HG02623 (cell line): Measurements from ENCODE around the gene WDCP.
"Not testable (repeated sequence)": the region's sequence is repeated elsewhere in the genome, so short reads cannot be mapped to it uniquely, and the experiment has no call there.

Source experiments
- ATAC-seq: cut with Tn5 transposase; IDR thresholded peaks from one replicate; pipeline ENCODE4 v1.9.1; 2021; ENCODE audit warnings: moderate library complexity; ENCODE audit not compliant: unreplicated experiment

The WDCP gene

GRCh38 chr2:24046930-24047702, at the start of gene WDCP:
TSS of gene WDCP (minus strand) at chr2:24047391. CDS start at chr2:24039494, 7,897 bp downstream.
- peak; percentile 99 for ATAC-seq

GRCh38 chr2:24095171-24095677, 48.0 kb upstream of the WDCP start:
- ATAC-seq = not testable (repeated sequence)

GRCh38 chr2:24093270-24093669, 46.1 kb upstream of the WDCP start:
- not testable (repeated sequence) for ATAC-seq

GRCh38 chr2:24088821-24089359, 41.7 kb upstream of the WDCP start:
- ATAC-seq = no peak

- no peak for ATAC-seq
Observed at GRCh38 chr2:24087032-24087431, 39.8 kb upstream of the WDCP start.

GRCh38 chr2:24086241-24086640, 39.0 kb upstream of the WDCP start:
- ATAC-seq = no peak

- no peak for ATAC-seq
Observed at GRCh38 chr2:24085200-24085489, 38.0 kb upstream of the WDCP start.

GRCh38 chr2:24084386-24085199, 37.4 kb upstream of the WDCP start, which contains the start of gene TP53I3:
TSS of gene TP53I3 (minus strand) at chr2:24084834. CDS start at chr2:24084326, 508 bp downstream.
- ATAC-seq = peak; percentile 77

- peak; percentile 64 for ATAC-seq
Observed at GRCh38 chr2:24083567-24084385, 36.6 kb upstream of the WDCP start.

GRCh38 chr2:24082787-24083566, 35.8 kb upstream of the WDCP start:
- no peak for ATAC-seq

GRCh38 chr2:24080701-24081100, 33.5 kb upstream of the WDCP start:
- no peak for ATAC-seq

GRCh38 chr2:24077879-24078278, 30.7 kb upstream of the WDCP start:
- no peak for ATAC-seq

GRCh38 chr2:24077535-24077877, 30.3 kb upstream of the WDCP start:
- ATAC-seq = no peak

- ATAC-seq = peak; percentile 6
Observed at GRCh38 chr2:24076849-24077534, 29.8 kb upstream of the WDCP start.

GRCh38 chr2:24075915-24076848, 29.0 kb upstream of the WDCP start, which contains the start of gene SF3B6:
TSS of gene SF3B6 (minus strand) at chr2:24076326. CDS start at chr2:24076229, 97 bp downstream.
- ATAC-seq = peak; percentile 86

- no peak for ATAC-seq
Observed at GRCh38 chr2:24075259-24075658, 28.1 kb upstream of the WDCP start.

- no peak for ATAC-seq
Observed at GRCh38 chr2:24073816-24074215, 26.6 kb upstream of the WDCP start.

- no peak for ATAC-seq
Observed at GRCh38 chr2:24072259-24072658, 25.1 kb upstream of the WDCP start.
